Type B pancreatic cell (in vitro differentiated cells): Measurements from ENCODE around the gene GALNT11. TPM values are rescaled to one million over a fixed set of nuclear protein-coding genes. Genes with fewer than 3 reads are reported as not detected.

ENCODE experiments used
- DNase-seq: peaks from one replicate; pipeline ENCODE4 v3.0.0; 2021; ENCODE audit warnings: mixed read lengths; ENCODE audit not compliant: unreplicated experiment; ENCODE audit errors: extremely low spot score
- H3K27ac Mint-ChIP-seq: 2 replicates; pipeline ENCODE4 v1.8.0; 2021; ENCODE audit warnings: mild to moderate bottlenecking, mixed read lengths
- H3K27me3 Mint-ChIP-seq: 2 replicates; pipeline ENCODE4 v1.8.0; 2021; ENCODE audit warnings: mixed read lengths
- H3K36me3 Mint-ChIP-seq: 2 replicates; pipeline ENCODE4 v1.8.0; 2021; ENCODE audit warnings: mixed read lengths
- H3K4me1 Mint-ChIP-seq: one replicate; pipeline ENCODE4 v1.8.0; 2021; ENCODE audit warnings: mixed read lengths; ENCODE audit not compliant: unreplicated experiment
- H3K4me3 Mint-ChIP-seq: 2 replicates; pipeline ENCODE4 v1.8.0; 2021; ENCODE audit warnings: mild to moderate bottlenecking, mixed read lengths
- H3K9me3 Mint-ChIP-seq: 2 replicates; pipeline ENCODE4 v1.8.0; 2021; ENCODE audit warnings: mixed read lengths
- CTCF ChIP-seq: fragments of 200-600 bp; sonication (generic); conservative IDR thresholded peaks from 2 replicates; pipeline ENCODE4 v1.5.0; 2021; ENCODE audit warnings: antibody characterized with exemption, mild to moderate bottlenecking
- total RNA-seq: library from RNA; stranded (reverse); gene quantifications from 2 replicates; pipeline ENCODE4 v1.2.1, GENCODE V29; 2021; ENCODE audit warnings: low replicate concordance

The GALNT11 gene
- total RNA-seq, 1 donor from 2014 or later = 28.8 TPM

- no peak overlapping the region for H3K4me3 Mint-ChIP-seq
- H3K9me3 Mint-ChIP-seq = no peaks in the 10 kb centered on the region
- no peak overlapping the region for H3K27ac Mint-ChIP-seq
- peaks cover 24% of the 10 kb centered on the region for H3K36me3 Mint-ChIP-seq
- TF ChIP-seq CTCF = no peak
- H3K27me3 Mint-ChIP-seq = no peaks in the 10 kb centered on the region
- H3K4me1 Mint-ChIP-seq = peaks cover 6% of the 10 kb centered on the region
- DNase-seq = no peak
Observed at GRCh38 chr7:152133804-152134203, 108.3 kb downstream of the GALNT11 start.

GRCh38 chr7:152136686-152137085 lies 111.2 kb downstream of the GALNT11 start:
- no peaks in the 10 kb centered on the region for H3K9me3 Mint-ChIP-seq
- H3K4me1 Mint-ChIP-seq = peaks cover 6% of the 10 kb centered on the region
- H3K27ac Mint-ChIP-seq = peak overlapping the region; percentile 27
- H3K4me3 Mint-ChIP-seq = peak overlapping the region; percentile 20
- DNase-seq = no peak
- H3K36me3 Mint-ChIP-seq = peaks cover 34% of the 10 kb centered on the region
- TF ChIP-seq CTCF = no peak
- H3K27me3 Mint-ChIP-seq = no peaks in the 10 kb centered on the region

- no peak for DNase-seq
- Mint-ChIP-seq H3K36me3 (peaks cover 33% of the 10 kb centered on the region), H3K27ac (no peak overlapping the region), H3K9me3 (no peaks in the 10 kb centered on the region), H3K27me3 (no peaks in the 10 kb centered on the region), H3K4me3 (no peak overlapping the region), H3K4me1 (peaks cover 6% of the 10 kb centered on the region)
- TF ChIP-seq CTCF = no peak
Observed at GRCh38 chr7:152137476-152138025, 112.1 kb downstream of the GALNT11 start.

- peaks cover 43% of the 10 kb centered on the region for H3K36me3 Mint-ChIP-seq
Observed at GRCh38 chr7:152140067-152140466, 114.6 kb downstream of the GALNT11 start.

GRCh38 chr7:152140560-152140959 lies 115.1 kb downstream of the GALNT11 start:
- H3K27ac Mint-ChIP-seq = no peak overlapping the region
- H3K4me1 Mint-ChIP-seq = peaks cover 12% of the 10 kb centered on the region
- no peaks in the 10 kb centered on the region for H3K9me3 Mint-ChIP-seq
- H3K4me3 Mint-ChIP-seq = no peak overlapping the region
- H3K36me3 Mint-ChIP-seq = peaks cover 48% of the 10 kb centered on the region
- DNase-seq = no peak
- no peaks in the 10 kb centered on the region for H3K27me3 Mint-ChIP-seq
- TF ChIP-seq CTCF = no peak

More at GRCh38 chr7:152140067-152140466, 114.6 kb downstream of the GALNT11 start:
- Mint-ChIP-seq H3K4me1 (peaks cover 12% of the 10 kb centered on the region), H3K27ac (no peak overlapping the region), H3K27me3 (no peaks in the 10 kb centered on the region), H3K9me3 (no peaks in the 10 kb centered on the region), H3K4me3 (no peak overlapping the region)
- no peak for DNase-seq
- no peak for TF ChIP-seq CTCF
